ENCODE results near the gene POU3F1. TPM values are rescaled to one million over a fixed set of nuclear protein-coding genes. Genes with fewer than 3 reads are reported as not detected.

The POU3F1 gene
- polyA plus RNA-seq, 1 donor, result 0.63 TPM

GRCh38 chr1:38005195-38006007 lies 41.2 kb downstream of the POU3F1 start, which contains the start of gene FHL3:
Gene FHL3, minus strand, starts transcription at chr1:38005514. Its CDS starts 6,102 bp downstream, at chr1:37999412.
- no peak for DNase-seq

- no peak for DNase-seq
Measured at GRCh38 chr1:38004284-38005108, 42.1 kb downstream of the POU3F1 start.

- no peak for DNase-seq
Measured at GRCh38 chr1:38003261-38004250, 43.0 kb downstream of the POU3F1 start.

- no peak for DNase-seq
Measured at GRCh38 chr1:38000529-38001455, 45.8 kb downstream of the POU3F1 start.

GRCh38 chr1:38000233-38000528 lies 46.4 kb downstream of the POU3F1 start:
- DNase-seq, result no peak

GRCh38 chr1:37999430-38000232 lies 47.0 kb downstream of the POU3F1 start:
- peak; percentile 70 for DNase-seq

GRCh38 chr1:37998913-37999429 lies 47.6 kb downstream of the POU3F1 start:
- no peak for DNase-seq

GRCh38 chr1:37998089-37998808 lies 48.3 kb downstream of the POU3F1 start:
- no peak for DNase-seq

- DNase-seq, result no peak
Measured at GRCh38 chr1:37997256-37998088, 49.1 kb downstream of the POU3F1 start.

GRCh38 chr1:37995751-37996345 lies 50.7 kb downstream of the POU3F1 start:
- peak; percentile 79 for DNase-seq

- no peak for DNase-seq
Measured at GRCh38 chr1:37994886-37995566, 51.6 kb downstream of the POU3F1 start.

Other genes with a start within 250 kb of the POU3F1 start
- gene C1orf122, start 239.0 kb downstream of the POU3F1 start, polyA plus RNA-seq (ENCODE audit: insufficient read length), result 20.2 TPM
- 11.7 TPM for gene YRDC, start 238.6 kb downstream of the POU3F1 start, polyA plus RNA-seq (ENCODE audit: insufficient read length)
- gene MTF1, start 187.2 kb downstream of the POU3F1 start, polyA plus RNA-seq (ENCODE audit: insufficient read length), result 9.5 TPM
- gene INPP5B, start 99.7 kb downstream of the POU3F1 start, polyA plus RNA-seq (ENCODE audit: insufficient read length), result 33.1 TPM
- gene SF3A3, start 56.8 kb downstream of the POU3F1 start, polyA plus RNA-seq (ENCODE audit: insufficient read length), result 120 TPM
- 20.5 TPM for gene FHL3, start 41.3 kb downstream of the POU3F1 start, polyA plus RNA-seq (ENCODE audit: insufficient read length)
- 42.7 TPM for gene UTP11, start 34.1 kb downstream of the POU3F1 start, polyA plus RNA-seq (ENCODE audit: insufficient read length)